HG03457 (cell line): Measurements from ENCODE around the gene TGM4.

Experiments used
- ATAC-seq: cut with Tn5 transposase; IDR thresholded peaks from one replicate; pipeline ENCODE4 v1.9.1; 2021; ENCODE audit warnings: moderate number of reproducible peaks; ENCODE audit not compliant: unreplicated experiment

The TGM4 gene

GRCh38 chr3:44950275-44950734 lies 75.9 kb downstream of the TGM4 start:
- no peak for ATAC-seq

GRCh38 chr3:44952689-44953088 lies 78.3 kb downstream of the TGM4 start:
- no peak for ATAC-seq

GRCh38 chr3:44954304-44954703 lies 79.9 kb downstream of the TGM4 start:
- ATAC-seq, result no peak

- ATAC-seq, result no peak
Measured at GRCh38 chr3:44954962-44955361, 80.6 kb downstream of the TGM4 start.

- ATAC-seq, result no peak
Measured at GRCh38 chr3:44955917-44956316, 81.5 kb downstream of the TGM4 start.

GRCh38 chr3:44957986-44958385 lies 83.6 kb downstream of the TGM4 start:
- ATAC-seq, result no peak

- no peak for ATAC-seq
Measured at GRCh38 chr3:44958386-44958785, 84.0 kb downstream of the TGM4 start.

GRCh38 chr3:44960387-44961026 lies 86.1 kb downstream of the TGM4 start:
- ATAC-seq, result no peak

GRCh38 chr3:44961888-44962287 lies 87.5 kb downstream of the TGM4 start:
- ATAC-seq, result no peak

GRCh38 chr3:44962621-44963393 lies 88.4 kb downstream of the TGM4 start:
- ATAC-seq, result no peak

- no peak for ATAC-seq
Measured at GRCh38 chr3:44963571-44964325, 89.3 kb downstream of the TGM4 start.
